Stimulated activated CD4-positive, alpha-beta T cell treated with anti-CD3 and anti-CD28 coated beads, TNF-alpha, amount 100 ng/mL, for 4 hours (primary cell): Measurements from ENCODE around the gene CILP.
"Not testable (repeated sequence)": the region's sequence is repeated elsewhere in the genome, so short reads cannot be mapped to it uniquely, and the experiment has no call there.

Experiments used
- DNase-seq, 3 experiments: peaks; one replicate each; pipeline ENCODE4 v3.0.0-alpha.2; 2020; ENCODE audit warnings: low read depth in 3 of 3

The CILP gene

GRCh38 chr15:65196637-65197336, 14.5 kb downstream of the CILP start:
- no peak for DNase-seq

GRCh38 chr15:65195548-65195923, 15.7 kb downstream of the CILP start:
- no peak for DNase-seq

GRCh38 chr15:65194826-65195547, 16.3 kb downstream of the CILP start:
- DNase-seq: no peak

GRCh38 chr15:65192016-65192415, 19.3 kb downstream of the CILP start:
- DNase-seq: no peak

- DNase-seq: no peak
These were observed 22.1 kb downstream of the CILP start for GRCh38 chr15:65189102-65189740.

GRCh38 chr15:65188472-65188871, 22.8 kb downstream of the CILP start:
- not testable (repeated sequence) for DNase-seq

- peak; percentile 79 to 85 (median 85) for DNase-seq
These were observed 26.2 kb downstream of the CILP start, which contains the start of gene CLPX for GRCh38 chr15:65184868-65185717. TSS of gene CLPX (minus strand) at chr15:65185342. CDS start at chr15:65185153, 189 bp downstream.

GRCh38 chr15:65184305-65184867, 26.9 kb downstream of the CILP start:
- DNase-seq: peak in 1 of 3 experiments; percentile 17

GRCh38 chr15:65183865-65184159, 27.5 kb downstream of the CILP start:
- no peak for DNase-seq

- no peak for DNase-seq
These were observed 28.7 kb downstream of the CILP start for GRCh38 chr15:65182538-65182937.

GRCh38 chr15:65181582-65182353, 29.5 kb downstream of the CILP start:
- DNase-seq: not testable (repeated sequence)

GRCh38 chr15:65180167-65180566, 31.1 kb downstream of the CILP start:
- DNase-seq: no peak

GRCh38 chr15:65177901-65178300, 33.4 kb downstream of the CILP start:
- no peak for DNase-seq

GRCh38 chr15:65176056-65176455, 35.2 kb downstream of the CILP start:
- DNase-seq: no peak

- no peak for DNase-seq
These were observed 35.8 kb downstream of the CILP start for GRCh38 chr15:65175511-65175910.

GRCh38 chr15:65174509-65174908, 36.8 kb downstream of the CILP start:
- no peak for DNase-seq

- DNase-seq: no peak
These were observed 38.7 kb downstream of the CILP start for GRCh38 chr15:65172531-65172930.

GRCh38 chr15:65171428-65171827, 39.8 kb downstream of the CILP start:
- DNase-seq: no peak

- DNase-seq: no peak
These were observed 45.4 kb downstream of the CILP start for GRCh38 chr15:65165875-65166274.

GRCh38 chr15:65164139-65164538, 47.1 kb downstream of the CILP start:
- DNase-seq: no peak

GRCh38 chr15:65163041-65163440, 48.2 kb downstream of the CILP start:
- DNase-seq: no peak
